Panc1 (cell line): ENCODE measurements around the gene CFAP298. TPM values are rescaled to one million over a fixed set of nuclear protein-coding genes. Genes with fewer than 3 reads are reported as not detected.
A peak's percentile ranks its signal among the peaks of the same experiment; 100 is the strongest.

ENCODE experiments used
- ATAC-seq: fragments of 200-7000 bp; cut with Tn5 transposase; 2 replicates; pipeline ENCODE4 v1.9.1; 2020; ENCODE audit warnings: mild to moderate bottlenecking, moderate library complexity
- BruUV-seq: library from RNA; stranded (reverse); fragments of 400-500 nt; replicated peaks from 2 replicates; lab custom pipeline; 2021; lab: Mats Ljungman, UMichigan
- CTCF ChIA-PET: fragments of 300-600 bp; sonication (Branson Sonifier 250); formaldehyde crosslinking; loops from one replicate; lab custom pipeline; 2022; ENCODE audit warnings: antibody characterized with exemption; lab: Charles Lee
- POLR2A ChIA-PET: fragments of 300-600 bp; sonication (Branson Sonifier 250); formaldehyde crosslinking; loops from one replicate; lab custom pipeline; 2022; ENCODE audit warnings: antibody characterized with exemption; lab: Charles Lee
- DNase-seq: peaks from one replicate; pipeline ENCODE4 v3.0.0-alpha.2; 2010; ENCODE audit warnings: low read depth, low spot score
- H3K27ac ChIP-seq: 2 replicates; pipeline ENCODE4 v1.5.1; 2011; ENCODE audit warnings: mild to moderate bottlenecking, low read length, inconsistent platforms
- H3K27me3 ChIP-seq: fragments of 200-500 bp; sonication (Bioruptor generic); 2 replicates; pipeline ENCODE4 v1.6.0; 2014; ENCODE audit warnings: low read length, inconsistent platforms; ENCODE audit not compliant: control insufficient read depth, insufficient read depth
- H3K36me3 ChIP-seq: fragments of 200-500 bp; sonication (Bioruptor generic); 2 replicates; pipeline ENCODE4 v1.5.1; 2014; ENCODE audit warnings: inconsistent platforms, mild to moderate bottlenecking, low read length, moderate library complexity; ENCODE audit not compliant: control insufficient read depth, insufficient read depth
- H3K4me1 ChIP-seq: 2 replicates; pipeline ENCODE4 v1.5.1; 2011; ENCODE audit warnings: inconsistent platforms, mild to moderate bottlenecking, low read length, moderate library complexity; ENCODE audit not compliant: control insufficient read depth, insufficient read depth
- H3K4me3 ChIP-seq, 2 experiments: 2 replicates each; pipeline ENCODE4 v1.5.1; 2011 to 2012; ENCODE audit warnings: low read depth in 2 of 2, low read length in 2 of 2, mild to moderate bottlenecking in 2 of 2, inconsistent platforms in 1 of 2, moderate library complexity in 1 of 2
- H3K9me3 ChIP-seq: fragments of 200-500 bp; sonication (Bioruptor generic); 2 replicates; pipeline ENCODE4 v1.5.1; 2014; ENCODE audit warnings: low read depth, mild to moderate bottlenecking, inconsistent platforms, low read length, moderate library complexity; ENCODE audit not compliant: control insufficient read depth, insufficient read depth
- CTCF ChIP-seq: fragments of 450-650 bp; IDR thresholded peaks from 2 replicates; pipeline ENCODE4 v1.5.1; 2017; ENCODE audit warnings: mild to moderate bottlenecking
- POLR2AphosphoS5 ChIP-seq: IDR thresholded peaks from 2 replicates; pipeline ENCODE4 v1.6.1; 2012; ENCODE audit warnings: mild to moderate bottlenecking, low read depth, low read length, moderate library complexity
- SIN3A ChIP-seq: IDR thresholded peaks from 2 replicates; pipeline ENCODE4 v1.6.1; 2012; ENCODE audit warnings: low read depth, mild to moderate bottlenecking, low read length, moderate library complexity, borderline replicate concordance; ENCODE audit not compliant: insufficient read depth
- TCF7L2 ChIP-seq: IDR thresholded peaks from 2 replicates; pipeline ENCODE4 v1.6.1; 2011; ENCODE audit warnings: mild to moderate bottlenecking, low read depth, low read length, inconsistent platforms
- in situ Hi-C: cut with HindIII; loops from 2 replicates; pipeline ENCODE4 v1.10.0; 2016; ENCODE audit warnings: low sequenced_read_pairs, low pct_unique_long_range_greater_than_20kb
- intact Hi-C: fragments of 100-400 bp; cut with micrococcal nuclease; formaldehyde crosslinking; loops from one replicate; pipeline ENCODE4 v1.10.0; 2022; ENCODE audit not compliant: unreplicated experiment
- total RNA-seq: library from RNA; stranded (reverse); gene quantifications from one replicate; pipeline ENCODE4 v1.2.1, GENCODE V29; 2021; ENCODE audit not compliant: unreplicated experiment
- TF ChIP-seq, protein P1 (sequence below), 2 experiments: IDR thresholded peaks; 2 replicates each; pipeline ENCODE4 v1.6.1; 2011 to 2012; ENCODE audit warnings: low read depth in 2 of 2, control low read depth in 1 of 2, low read length in 1 of 2, mild to moderate bottlenecking in 1 of 2, moderate library complexity in 1 of 2; ENCODE audit not compliant: insufficient read depth in 1 of 2

The CFAP298 gene
- total RNA-seq, 1 experiment from 2014 or later = 42.0 TPM

GRCh38 chr21:32597205-32597604 lies 15.0 kb downstream of the CFAP298 start:
- Histone ChIP-seq H3K4me1 (peaks cover 3% of the 10 kb centered on the region; the same call in 1 of the 2 replicates), H3K27ac (no peak overlapping the region), H3K9me3 (no peaks in the 10 kb centered on the region), H3K36me3 (no peaks in the 10 kb centered on the region; the same call in 1 of the 2 replicates), H3K27me3 (no peaks in the 10 kb centered on the region), H3K4me3 (no peak overlapping the region)
- ATAC-seq (peak; percentile 75), DNase-seq (peak; percentile 74)
- in situ Hi-C loops = no loop called here
- CTCF ChIA-PET = no interaction called here
- TF ChIP-seq POLR2AphosphoS5 = no peak
- TF ChIP-seq TCF7L2 = no peak
- no peak for TF ChIP-seq CTCF
- TF ChIP-seq, protein P1, sequence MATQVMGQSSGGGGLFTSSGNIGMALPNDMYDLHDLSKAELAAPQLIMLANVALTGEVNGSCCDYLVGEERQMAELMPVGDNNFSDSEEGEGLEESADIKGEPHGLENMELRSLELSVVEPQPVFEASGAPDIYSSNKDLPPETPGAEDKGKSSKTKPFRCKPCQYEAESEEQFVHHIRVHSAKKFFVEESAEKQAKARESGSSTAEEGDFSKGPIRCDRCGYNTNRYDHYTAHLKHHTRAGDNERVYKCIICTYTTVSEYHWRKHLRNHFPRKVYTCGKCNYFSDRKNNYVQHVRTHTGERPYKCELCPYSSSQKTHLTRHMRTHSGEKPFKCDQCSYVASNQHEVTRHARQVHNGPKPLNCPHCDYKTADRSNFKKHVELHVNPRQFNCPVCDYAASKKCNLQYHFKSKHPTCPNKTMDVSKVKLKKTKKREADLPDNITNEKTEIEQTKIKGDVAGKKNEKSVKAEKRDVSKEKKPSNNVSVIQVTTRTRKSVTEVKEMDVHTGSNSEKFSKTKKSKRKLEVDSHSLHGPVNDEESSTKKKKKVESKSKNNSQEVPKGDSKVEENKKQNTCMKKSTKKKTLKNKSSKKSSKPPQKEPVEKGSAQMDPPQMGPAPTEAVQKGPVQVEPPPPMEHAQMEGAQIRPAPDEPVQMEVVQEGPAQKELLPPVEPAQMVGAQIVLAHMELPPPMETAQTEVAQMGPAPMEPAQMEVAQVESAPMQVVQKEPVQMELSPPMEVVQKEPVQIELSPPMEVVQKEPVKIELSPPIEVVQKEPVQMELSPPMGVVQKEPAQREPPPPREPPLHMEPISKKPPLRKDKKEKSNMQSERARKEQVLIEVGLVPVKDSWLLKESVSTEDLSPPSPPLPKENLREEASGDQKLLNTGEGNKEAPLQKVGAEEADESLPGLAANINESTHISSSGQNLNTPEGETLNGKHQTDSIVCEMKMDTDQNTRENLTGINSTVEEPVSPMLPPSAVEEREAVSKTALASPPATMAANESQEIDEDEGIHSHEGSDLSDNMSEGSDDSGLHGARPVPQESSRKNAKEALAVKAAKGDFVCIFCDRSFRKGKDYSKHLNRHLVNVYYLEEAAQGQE (IDR thresholded peaks at IDR 0.05; ENCODE audit: insufficient read depth in 1 of 2, low read depth in 2 of 2, low read length in 1 of 2) = no peak
- no peak for TF ChIP-seq SIN3A
- POLR2A ChIA-PET = no interaction called here
- intact Hi-C loops = no loop called here
- BruUV-seq = no TSS peak

DNA sequence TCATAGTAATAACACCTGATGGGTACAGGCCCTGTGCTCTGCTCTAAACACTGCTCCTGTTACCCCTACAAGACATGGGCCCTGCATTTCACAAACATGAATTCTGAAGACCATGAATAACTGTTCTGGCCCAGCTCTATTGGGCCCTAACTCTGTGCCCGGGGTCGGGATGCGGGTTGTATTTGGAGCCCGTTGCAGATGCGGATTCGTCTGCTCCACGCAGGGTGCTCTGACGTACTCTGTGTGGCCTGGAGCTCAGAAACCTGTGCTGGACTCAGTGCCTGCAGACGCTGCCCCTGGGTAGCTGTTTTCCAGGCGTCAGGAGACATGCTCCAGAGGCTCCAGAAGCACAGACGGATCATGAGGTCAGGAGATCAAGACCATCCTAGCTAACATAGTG lies 16.7 kb downstream of the CFAP298 start:
- CTCF ChIA-PET = no interaction called here
- Histone ChIP-seq H3K9me3 (no peaks in the 10 kb centered on the region), H3K4me3 (no peak overlapping the region), H3K4me1 (peaks cover 3% of the 10 kb centered on the region; the same call in 1 of the 2 replicates), H3K27ac (no peak overlapping the region), H3K36me3 (no peaks in the 10 kb centered on the region), H3K27me3 (no peaks in the 10 kb centered on the region)
- ATAC-seq (no peak), DNase-seq (no peak)
- POLR2A ChIA-PET = no interaction called here
- no TSS peak for BruUV-seq
- intact Hi-C loops (no loop called here), in situ Hi-C loops (no loop called here)
- TF ChIP-seq TCF7L2 = no peak
- no peak for TF ChIP-seq SIN3A
- TF ChIP-seq CTCF = no peak
- TF ChIP-seq, protein P1 (IDR thresholded peaks at IDR 0.05; ENCODE audit: insufficient read depth in 1 of 2, low read depth in 2 of 2, low read length in 1 of 2) = no peak
- TF ChIP-seq POLR2AphosphoS5 = no peak
